ENCODE data around the gene MAPK8IP3. TPM values are rescaled to one million over a fixed set of nuclear protein-coding genes. Genes with fewer than 3 reads are reported as not detected.

MAPK8IP3 gene, protein sequence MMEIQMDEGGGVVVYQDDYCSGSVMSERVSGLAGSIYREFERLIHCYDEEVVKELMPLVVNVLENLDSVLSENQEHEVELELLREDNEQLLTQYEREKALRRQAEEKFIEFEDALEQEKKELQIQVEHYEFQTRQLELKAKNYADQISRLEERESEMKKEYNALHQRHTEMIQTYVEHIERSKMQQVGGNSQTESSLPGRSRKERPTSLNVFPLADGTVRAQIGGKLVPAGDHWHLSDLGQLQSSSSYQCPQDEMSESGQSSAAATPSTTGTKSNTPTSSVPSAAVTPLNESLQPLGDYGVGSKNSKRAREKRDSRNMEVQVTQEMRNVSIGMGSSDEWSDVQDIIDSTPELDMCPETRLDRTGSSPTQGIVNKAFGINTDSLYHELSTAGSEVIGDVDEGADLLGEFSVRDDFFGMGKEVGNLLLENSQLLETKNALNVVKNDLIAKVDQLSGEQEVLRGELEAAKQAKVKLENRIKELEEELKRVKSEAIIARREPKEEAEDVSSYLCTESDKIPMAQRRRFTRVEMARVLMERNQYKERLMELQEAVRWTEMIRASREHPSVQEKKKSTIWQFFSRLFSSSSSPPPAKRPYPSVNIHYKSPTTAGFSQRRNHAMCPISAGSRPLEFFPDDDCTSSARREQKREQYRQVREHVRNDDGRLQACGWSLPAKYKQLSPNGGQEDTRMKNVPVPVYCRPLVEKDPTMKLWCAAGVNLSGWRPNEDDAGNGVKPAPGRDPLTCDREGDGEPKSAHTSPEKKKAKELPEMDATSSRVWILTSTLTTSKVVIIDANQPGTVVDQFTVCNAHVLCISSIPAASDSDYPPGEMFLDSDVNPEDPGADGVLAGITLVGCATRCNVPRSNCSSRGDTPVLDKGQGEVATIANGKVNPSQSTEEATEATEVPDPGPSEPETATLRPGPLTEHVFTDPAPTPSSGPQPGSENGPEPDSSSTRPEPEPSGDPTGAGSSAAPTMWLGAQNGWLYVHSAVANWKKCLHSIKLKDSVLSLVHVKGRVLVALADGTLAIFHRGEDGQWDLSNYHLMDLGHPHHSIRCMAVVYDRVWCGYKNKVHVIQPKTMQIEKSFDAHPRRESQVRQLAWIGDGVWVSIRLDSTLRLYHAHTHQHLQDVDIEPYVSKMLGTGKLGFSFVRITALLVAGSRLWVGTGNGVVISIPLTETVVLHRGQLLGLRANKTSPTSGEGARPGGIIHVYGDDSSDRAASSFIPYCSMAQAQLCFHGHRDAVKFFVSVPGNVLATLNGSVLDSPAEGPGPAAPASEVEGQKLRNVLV (N-terminal part only)
- total RNA-seq = 10 to 100 TPM; 57.1 to 57.4 TPM

DNA sequence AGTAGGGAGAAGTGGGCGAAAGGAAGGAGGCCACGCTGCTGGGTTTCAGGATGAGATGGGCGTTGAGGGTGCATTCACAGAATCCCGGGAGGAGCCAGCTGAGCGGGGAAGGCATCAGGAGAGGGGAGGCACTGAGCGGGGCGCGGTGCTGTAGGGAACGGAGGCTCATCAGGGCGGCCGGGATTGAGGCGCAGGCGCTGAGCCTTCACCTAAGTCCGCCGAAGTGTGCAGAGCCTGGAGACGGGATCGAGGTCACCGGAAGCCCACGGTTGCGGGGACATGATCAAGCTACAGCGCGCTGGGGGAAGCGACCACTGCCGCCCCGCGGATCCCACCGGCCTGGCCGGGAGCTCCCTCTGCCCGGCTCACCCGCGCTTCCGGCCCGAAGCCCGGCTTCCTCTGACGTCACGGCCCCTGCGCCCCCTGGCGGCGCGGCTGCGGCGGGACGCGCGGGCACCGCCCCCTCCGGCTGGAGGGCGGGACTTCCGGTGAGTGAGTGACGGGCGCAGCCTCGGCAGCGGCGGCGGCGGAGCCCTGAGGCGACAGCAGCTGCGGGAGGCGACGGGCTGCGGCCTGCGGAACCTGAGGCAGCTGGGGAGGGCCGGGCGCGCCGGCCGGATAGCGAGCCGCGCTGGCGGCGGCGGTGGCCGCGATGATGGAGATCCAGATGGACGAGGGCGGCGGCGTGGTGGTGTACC, at the start of gene MAPK8IP3:
Gene MAPK8IP3, plus strand, starts transcription at position 508 of the 698 bp plus-strand sequence. Its CDS starts 145 bp downstream, at position 653.
- CTCF ChIA-PET = interaction anchor here (0.7 to 2.2 kb wide), 20 partner anchors 8 to 172 kb away, joined by 3 to 16 read pairs (median 4); partner anchors contain the start of genes EME2, JPT2, MRPS34 and NME3

DNA sequence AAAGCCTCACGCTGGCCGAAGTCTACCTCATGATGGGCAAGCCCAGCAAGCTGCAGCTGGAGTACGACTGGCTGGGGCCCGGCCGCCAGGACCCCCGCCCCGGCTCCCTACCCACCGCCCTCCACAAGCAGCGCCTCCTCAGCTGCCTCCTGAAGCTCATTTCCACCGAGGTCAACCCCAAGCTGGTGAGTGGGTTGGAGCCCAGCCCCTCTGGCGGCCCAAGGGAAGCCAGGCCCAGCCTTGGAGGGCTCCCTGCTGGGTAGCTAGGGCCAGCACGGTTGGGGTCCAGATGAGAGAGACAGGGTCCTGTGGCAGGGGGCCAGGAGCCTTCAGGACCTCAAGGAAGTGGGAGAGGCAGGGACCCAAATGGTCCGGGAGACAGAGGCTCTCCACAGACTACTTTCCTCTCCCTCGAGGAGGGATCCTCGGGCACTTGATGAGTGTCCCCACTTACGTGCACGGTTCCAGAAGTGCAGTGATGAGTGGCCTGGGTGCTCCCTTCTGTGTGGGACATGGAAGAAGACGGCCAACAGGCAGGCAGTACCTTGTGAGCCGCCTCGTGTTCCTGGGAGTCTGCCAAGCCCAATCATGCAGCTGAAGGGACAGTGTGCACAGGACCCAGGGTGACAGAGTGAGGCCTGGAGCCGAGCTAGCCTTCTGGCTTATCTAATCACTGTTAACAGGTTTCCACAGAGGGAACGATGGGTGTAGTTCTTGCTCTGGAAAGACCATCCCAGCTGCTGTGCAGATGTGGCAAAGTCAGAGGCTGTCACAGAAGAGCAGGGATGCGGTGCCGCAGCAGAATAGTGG, 49.0 kb upstream of the MAPK8IP3 start:
- POLR2A ChIA-PET = no interaction called here
- CTCF ChIA-PET = no interaction called here

More for the DNA sequence above, at the start of gene MAPK8IP3:
- POLR2A ChIA-PET = interaction anchor here (0.6 to 2.6 kb wide), 16 partner anchors 14 to 511 kb away, joined by 3 to 16 read pairs (median 4); partner anchors contain the start of genes CLCN7, EME2, JPT2 and MRPS34

DNA sequence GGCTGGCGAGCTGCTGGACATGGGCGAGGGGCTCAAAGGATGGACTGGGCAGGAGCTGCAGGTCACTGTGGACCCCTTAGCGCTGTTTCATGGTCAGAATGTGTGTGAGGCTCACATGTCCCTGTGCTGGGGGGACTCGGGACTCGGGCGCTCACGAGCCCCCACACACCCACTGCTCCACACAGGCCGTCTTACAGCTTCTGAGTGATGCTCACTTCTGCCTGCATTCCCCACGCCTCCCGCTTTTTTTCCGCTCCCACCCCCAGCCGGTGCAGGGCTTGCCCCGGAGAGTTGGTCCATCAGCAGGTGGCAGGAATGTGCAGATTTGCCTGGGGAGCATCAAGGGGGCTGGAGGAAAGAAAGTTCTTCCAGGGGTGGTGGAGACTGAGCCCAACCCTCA, 48.2 kb upstream of the MAPK8IP3 start:
- ChIA-PET CTCF (no interaction called here), POLR2A (no interaction called here)

DNA sequence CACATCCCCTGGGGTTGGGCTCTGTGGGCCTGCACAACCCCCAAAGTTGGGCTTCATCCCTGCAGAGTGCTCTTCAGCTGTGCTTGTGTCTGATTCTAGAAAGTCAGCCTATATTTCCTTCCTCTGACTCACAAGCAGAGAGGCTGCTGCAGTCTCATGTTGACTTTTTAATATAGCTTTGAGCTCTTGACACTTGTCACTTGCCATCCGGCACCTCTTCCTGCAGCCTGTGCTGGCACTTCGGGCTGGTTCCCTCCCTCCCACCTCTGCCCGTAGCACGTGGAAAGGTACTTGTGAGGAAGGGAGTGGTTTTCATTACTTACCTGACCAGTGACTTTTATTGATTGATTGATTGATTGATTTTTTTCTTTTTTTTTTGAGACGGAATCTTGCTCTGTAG, 47.0 kb upstream of the MAPK8IP3 start:
- POLR2A ChIA-PET = no interaction called here
- CTCF ChIA-PET = no interaction called here

DNA sequence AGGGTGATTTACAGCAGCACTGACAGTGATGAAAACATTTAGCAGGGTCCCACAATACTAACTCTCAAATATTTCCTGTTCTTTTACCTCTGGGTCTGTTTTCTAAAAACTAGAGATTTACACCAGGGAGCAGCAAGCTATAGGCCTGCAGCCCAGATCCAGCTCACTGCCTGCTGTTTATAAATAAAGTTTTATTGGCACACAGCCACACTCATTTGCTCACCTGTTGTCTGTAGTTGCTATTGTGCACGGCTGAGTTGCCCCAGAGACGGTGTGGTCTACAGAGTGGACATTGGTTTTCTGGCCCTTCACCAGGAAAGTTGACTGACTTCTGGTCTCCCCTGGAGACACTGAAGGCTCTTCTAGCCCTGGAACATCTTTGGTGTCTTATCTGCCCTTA, 44.2 kb upstream of the MAPK8IP3 start:
- ChIA-PET CTCF (no interaction called here), POLR2A (no interaction called here)

DNA sequence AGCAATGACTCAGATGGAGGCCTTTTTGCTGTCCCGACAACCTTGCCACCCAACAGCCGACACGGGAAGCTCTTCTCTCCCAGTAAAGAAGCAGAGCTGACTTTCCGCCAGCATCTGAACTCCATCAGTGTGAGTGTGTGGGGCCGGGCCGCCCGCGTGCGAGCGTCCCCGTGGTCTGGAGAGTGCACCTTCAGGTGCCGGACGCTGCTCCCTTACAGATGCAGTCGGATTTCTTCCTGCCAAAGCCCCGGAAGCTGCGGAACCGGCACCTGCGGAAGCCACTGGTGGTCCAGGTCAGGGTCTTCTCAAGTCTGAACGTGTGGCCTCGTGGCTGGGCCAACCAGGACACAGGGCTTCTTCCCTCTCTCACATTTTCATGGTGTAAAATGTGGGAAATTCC, 43.5 kb upstream of the MAPK8IP3 start:
- ChIA-PET POLR2A (no interaction called here), CTCF (no interaction called here)

DNA sequence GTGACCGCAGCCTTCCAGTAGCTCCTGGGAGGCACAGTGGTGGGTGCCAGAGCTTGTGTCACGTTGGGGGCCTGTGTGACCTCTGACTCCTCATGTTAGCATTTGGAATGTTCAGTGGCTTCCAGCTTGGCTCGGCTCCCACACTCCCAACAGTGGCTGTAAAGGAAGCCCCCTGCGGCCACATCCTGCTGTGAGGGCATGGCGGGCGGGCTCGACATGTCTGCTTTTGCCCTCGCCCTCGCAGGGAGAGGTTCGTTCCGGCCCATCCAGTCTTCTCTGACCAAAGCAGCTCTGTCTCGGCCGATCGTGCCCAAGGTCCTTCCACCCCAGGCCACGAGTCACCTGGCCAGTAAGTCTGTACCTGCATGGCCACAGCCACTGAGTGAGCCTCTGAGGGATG, 40.2 kb upstream of the MAPK8IP3 start:
- ChIA-PET POLR2A (no interaction called here), CTCF (no interaction called here)

DNA sequence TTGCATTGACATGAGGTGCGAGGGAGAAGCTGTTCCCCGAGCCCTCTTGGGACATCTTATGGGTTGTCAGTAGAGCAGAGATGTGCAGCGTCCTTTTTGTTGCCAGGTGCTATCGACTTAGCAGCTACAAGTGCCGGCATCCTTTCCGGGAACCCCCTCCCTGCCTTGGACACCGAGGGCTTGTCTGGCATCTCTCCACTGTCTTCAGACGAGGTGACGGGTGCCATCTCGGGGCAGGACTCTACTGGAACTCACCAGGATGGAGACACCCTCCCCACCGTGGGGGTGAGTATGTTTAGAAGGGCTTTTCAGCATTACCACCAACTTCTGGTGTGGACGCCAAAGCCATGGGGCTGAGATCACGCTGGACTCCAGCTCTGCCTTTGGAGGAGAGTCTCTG, 39.7 kb upstream of the MAPK8IP3 start:
- CTCF ChIA-PET = no interaction called here
- POLR2A ChIA-PET = no interaction called here

DNA sequence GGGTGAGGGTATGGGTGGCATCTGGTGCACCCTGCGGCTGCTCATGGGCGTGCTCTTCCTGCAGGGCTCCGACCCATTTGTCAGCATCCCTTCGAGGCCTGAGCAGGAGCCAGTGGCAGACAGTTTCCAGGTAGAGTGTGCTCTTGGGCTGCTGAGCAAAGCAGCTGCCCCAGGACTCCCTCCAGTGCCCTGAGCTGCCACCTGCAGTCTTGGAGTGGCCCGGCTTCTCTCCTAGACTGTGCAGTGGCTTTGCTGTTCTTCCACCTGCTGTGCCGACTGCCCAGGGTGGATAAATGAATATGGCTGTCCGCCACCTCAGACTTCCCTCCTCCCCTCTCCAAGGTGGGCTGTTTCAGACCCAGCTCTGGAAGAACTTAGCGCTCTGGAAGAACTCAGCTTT, 38.7 kb upstream of the MAPK8IP3 start:
- ChIA-PET CTCF (no interaction called here), POLR2A (no interaction called here)

DNA sequence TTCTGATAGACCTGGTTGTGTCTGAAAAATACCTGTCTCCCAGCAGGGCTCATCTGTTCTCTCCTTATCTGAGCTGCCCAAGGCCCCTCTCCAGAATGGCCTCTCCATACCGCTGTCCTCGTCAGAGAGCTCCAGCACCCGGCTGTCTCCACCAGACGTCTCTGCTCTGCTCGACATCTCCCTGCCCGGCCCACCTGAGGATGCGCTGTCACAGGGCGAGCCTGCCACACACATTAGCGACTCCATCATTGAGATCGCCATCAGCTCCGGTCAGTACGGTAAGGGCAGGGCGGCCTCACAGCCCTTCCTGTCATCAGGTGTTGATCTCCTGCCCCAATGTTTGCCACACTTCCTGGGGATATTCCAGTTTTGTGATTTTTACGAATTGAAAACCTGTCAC, 38.1 kb upstream of the MAPK8IP3 start:
- POLR2A ChIA-PET = no interaction called here

DNA sequence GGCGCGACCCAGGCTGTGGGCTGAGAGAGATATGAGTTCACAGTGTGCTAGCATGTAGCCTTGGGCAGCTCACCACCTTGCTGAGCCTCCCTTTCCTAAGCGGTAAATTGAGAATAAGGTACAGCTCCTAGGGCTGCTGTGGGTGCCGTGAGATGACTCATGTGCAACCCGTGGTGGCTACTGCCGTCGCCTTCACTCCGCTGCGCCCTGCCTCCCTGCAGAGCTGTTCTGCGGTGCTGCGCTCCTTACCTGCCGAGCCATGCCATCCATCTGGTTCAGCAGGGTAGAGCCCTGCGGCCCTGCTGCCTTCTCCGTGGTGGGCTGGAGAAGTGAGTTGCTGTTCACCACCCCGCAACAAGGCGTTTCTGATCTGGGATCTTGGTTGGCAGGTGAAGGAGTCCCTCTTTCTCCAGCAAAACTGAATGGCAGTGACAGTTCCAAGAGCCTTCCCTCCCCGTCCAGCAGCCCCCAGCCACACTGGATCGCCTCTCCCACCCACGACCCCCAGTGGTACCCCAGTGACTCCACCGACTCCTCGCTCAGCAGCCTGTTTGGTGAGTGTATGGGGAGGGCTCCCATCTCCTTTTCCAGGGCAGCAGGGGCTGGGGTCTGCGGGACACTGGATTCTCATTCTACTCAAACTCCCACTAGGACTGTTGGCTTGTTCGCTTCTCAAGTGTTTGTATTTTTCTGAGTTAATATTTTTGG, 37.2 kb upstream of the MAPK8IP3 start:
- POLR2A ChIA-PET = no interaction called here
- CTCF ChIA-PET = no interaction called here

More for the DNA sequence above, 38.1 kb upstream of the MAPK8IP3 start:
- CTCF ChIA-PET = no interaction called here

DNA sequence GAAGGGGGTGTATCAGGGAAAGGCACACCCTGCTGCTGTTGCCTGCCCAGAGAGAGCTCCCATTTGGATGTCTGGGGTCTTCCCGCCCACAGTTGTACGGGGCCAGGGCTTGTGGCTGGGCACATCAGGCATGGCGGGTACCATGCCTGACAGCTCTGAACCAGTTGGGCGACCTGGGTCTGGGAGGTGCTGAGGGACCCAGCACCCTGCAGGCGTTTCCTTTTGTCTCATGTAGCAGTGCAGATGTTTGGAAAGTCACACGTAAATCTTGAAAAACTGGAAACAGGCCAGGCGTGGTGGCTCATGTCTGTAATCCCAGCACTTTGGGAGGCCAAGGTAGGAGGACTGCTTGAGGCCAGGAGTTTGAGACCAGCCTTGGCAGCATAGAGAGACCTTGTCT, 36.3 kb upstream of the MAPK8IP3 start:
- ChIA-PET POLR2A (no interaction called here), CTCF (no interaction called here)

DNA sequence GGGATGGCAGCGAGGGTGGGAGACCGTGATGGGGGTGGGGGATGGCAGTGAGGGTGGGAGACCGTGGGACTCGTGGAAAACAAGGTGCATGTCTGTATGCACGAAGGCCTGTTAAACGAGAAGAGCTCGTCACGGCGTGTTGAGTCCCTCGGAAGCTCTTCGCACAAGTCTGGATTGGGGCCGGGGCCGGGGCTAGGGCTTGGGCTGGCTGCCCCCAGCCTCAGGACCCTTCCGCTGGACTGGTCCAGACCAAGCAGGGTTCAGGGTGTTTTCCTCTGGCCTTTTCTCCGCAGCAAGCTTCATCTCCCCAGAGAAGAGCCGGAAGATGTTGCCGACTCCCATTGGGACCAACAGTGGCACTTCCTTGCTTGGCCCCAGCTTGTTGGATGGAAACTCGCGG, 35.6 kb upstream of the MAPK8IP3 start:
- ChIA-PET CTCF (no interaction called here), POLR2A (no interaction called here)

DNA sequence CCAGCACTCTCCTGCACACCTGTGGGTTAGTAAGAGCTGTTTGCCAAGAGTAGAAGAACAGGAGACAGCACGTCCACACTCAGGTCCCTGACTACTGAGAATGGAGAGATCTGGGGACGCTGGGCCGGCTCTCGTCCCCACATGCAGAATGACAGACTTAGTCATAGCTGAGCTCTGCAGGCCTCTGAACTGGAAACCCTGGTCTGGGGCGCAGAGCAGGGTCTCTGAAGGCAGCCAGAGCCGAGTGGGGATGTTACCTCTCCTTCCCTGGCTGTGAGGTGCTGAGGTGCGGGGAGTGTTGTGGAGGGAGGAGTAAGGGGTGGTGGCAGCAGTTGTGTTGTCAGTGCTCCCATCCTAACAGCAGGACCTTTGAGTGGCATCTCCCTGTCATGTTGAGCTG, 35.1 kb upstream of the MAPK8IP3 start:
- CTCF ChIA-PET = no interaction called here
- POLR2A ChIA-PET = no interaction called here

DNA sequence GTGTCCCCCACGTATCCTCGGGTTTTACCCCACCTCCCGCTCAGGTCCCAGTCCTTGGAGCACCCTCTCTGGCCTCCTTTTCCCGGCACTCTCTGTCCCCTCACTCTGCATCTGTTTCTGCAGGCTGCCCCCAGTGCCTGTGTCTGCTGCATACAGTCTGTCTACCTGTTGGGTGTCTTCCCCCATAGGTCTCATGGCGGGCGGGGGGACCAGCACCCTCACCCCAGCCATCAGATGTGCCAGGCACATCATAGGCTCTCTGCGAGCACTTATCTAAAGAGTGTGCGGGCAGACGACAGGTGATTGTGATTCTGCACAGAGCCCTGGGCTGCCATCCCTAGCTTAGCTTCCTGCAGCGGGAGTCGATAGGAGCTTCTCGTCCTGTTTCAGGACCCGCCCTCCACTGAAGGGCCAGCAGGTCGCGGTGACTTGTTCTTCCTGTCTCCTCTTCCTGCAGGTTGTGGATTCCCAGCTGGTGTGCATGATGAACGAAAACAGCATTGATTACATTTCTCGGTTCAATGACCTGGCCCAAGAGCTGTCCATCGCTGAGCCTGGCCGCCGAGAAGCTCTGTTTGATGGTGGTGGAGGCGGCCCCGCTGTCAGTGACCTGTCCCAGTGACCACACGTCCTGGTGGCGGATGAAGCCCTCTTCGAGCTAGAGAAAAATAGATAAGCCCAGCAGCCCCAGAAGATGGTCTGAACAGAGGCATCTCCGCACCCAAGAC, 32.4 kb upstream of the MAPK8IP3 start:
- POLR2A ChIA-PET = no interaction called here

DNA sequence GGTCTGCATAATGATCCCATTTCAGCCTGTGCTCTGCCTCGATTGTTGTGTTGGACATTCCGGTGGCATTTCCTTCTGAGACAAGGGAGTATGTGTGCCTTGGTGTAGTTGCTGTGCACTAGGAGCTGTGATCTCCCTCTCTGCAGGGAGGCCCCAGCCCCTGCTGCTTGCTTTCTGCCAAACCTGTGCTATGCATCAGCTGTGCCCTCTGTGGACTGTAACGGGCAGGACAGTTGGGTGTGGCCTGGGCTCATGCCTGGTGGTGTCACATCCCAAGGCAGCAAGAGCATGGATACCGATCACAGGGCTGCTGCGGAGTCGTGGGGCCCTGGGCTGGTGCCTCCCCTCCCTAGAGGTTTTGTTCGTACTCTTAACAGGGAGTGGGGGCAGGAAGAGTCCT, 31.7 kb upstream of the MAPK8IP3 start:
- POLR2A ChIA-PET = no interaction called here
- CTCF ChIA-PET = no interaction called here

More for the DNA sequence above, 32.4 kb upstream of the MAPK8IP3 start:
- CTCF ChIA-PET = no interaction called here

DNA sequence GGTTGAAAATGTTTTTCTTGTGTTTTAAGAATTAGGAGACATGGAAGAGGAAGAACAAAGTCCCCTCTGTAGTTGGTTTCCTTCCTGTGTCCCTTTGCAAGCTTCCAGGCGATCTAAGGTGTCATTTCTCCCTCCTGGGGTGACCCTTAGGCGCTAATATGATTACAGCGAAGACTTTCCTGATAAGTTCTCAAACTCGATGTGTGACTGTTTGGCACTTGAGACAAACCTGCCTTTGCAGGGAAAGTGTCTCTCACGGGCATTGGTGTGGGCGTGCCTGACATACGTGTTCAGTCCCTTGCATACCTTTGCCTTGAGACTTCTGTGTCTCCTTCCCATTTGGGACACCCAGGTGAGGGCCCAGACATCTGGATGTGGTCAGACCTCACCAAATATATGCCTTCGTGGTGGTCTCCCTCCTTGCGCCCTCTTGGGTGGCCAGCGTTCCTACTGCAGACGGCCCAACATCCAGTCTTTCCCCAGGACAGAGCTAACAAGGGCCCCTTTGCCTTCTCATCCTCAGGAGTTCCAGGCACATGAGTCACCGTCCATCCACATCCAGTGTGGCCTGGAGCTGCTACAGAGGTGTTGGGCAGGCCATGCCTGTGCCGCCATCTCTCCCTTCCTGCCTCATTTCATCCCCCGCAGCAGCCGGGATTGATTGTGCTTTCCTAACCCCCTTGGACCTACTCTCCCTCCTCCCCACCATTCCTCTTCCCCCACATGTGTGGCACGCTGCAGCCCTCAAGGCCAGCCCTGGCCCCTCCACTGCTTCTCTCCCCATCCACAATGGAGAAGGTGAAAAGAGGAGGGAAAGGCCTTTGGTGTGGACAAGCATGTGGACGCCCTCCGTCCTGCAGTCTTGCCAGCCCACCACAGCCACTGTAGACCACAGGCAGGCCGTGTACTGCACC, 31.0 kb upstream of the MAPK8IP3 start:
- CTCF ChIA-PET = no interaction called here
- POLR2A ChIA-PET = no interaction called here
